ENCODE data around the gene S1PR4.

DNA sequence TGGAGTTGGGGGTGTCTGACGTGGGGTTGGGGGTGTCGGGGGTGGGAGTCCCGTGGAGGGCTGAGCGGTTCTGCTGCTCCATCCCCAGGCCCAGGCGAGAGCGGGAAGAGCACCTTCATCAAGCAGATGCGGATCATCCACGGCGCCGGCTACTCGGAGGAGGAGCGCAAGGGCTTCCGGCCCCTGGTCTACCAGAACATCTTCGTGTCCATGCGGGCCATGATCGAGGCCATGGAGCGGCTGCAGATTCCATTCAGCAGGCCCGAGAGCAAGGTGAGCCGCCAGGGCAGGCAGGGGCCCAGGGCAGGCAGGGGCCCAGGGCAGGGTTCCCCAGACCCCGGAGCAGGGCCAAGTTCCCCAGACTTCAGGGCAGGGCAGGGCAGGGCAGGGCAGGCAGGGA is 30.1 kb upstream of the S1PR4 start:
- TF ChIP-seq TEAD4 (IDR thresholded peaks at IDR 0.05) (no peak), CREB1 (IDR thresholded peaks at IDR 0.05; ENCODE audit: low read depth) (no peak), FOXM1 (IDR thresholded peaks at IDR 0.05; ENCODE audit: borderline replicate concordance, low read depth) (no peak), EP300 (IDR thresholded peaks at IDR 0.05; ENCODE audit: borderline replicate concordance) (no peak), CEBPB (IDR thresholded peaks at IDR 0.05) (no peak), ZBTB7A (IDR thresholded peaks at IDR 0.05; ENCODE audit: low read depth) (no peak), TAF1 (IDR thresholded peaks at IDR 0.05; ENCODE audit: low read depth) (no peak), NFIC (IDR thresholded peaks at IDR 0.05) (no peak)
- TF ChIP-seq, protein P1, sequence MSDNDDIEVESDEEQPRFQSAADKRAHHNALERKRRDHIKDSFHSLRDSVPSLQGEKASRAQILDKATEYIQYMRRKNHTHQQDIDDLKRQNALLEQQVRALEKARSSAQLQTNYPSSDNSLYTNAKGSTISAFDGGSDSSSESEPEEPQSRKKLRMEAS (IDR thresholded peaks at IDR 0.05), result no peak
- TF ChIP-seq, protein P2, sequence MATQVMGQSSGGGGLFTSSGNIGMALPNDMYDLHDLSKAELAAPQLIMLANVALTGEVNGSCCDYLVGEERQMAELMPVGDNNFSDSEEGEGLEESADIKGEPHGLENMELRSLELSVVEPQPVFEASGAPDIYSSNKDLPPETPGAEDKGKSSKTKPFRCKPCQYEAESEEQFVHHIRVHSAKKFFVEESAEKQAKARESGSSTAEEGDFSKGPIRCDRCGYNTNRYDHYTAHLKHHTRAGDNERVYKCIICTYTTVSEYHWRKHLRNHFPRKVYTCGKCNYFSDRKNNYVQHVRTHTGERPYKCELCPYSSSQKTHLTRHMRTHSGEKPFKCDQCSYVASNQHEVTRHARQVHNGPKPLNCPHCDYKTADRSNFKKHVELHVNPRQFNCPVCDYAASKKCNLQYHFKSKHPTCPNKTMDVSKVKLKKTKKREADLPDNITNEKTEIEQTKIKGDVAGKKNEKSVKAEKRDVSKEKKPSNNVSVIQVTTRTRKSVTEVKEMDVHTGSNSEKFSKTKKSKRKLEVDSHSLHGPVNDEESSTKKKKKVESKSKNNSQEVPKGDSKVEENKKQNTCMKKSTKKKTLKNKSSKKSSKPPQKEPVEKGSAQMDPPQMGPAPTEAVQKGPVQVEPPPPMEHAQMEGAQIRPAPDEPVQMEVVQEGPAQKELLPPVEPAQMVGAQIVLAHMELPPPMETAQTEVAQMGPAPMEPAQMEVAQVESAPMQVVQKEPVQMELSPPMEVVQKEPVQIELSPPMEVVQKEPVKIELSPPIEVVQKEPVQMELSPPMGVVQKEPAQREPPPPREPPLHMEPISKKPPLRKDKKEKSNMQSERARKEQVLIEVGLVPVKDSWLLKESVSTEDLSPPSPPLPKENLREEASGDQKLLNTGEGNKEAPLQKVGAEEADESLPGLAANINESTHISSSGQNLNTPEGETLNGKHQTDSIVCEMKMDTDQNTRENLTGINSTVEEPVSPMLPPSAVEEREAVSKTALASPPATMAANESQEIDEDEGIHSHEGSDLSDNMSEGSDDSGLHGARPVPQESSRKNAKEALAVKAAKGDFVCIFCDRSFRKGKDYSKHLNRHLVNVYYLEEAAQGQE (IDR thresholded peaks at IDR 0.05; ENCODE audit: low read depth), result no peak
- TF ChIP-seq, protein P3, sequence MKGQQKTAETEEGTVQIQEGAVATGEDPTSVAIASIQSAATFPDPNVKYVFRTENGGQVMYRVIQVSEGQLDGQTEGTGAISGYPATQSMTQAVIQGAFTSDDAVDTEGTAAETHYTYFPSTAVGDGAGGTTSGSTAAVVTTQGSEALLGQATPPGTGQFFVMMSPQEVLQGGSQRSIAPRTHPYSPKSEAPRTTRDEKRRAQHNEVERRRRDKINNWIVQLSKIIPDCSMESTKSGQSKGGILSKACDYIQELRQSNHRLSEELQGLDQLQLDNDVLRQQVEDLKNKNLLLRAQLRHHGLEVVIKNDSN (IDR thresholded peaks at IDR 0.05), result no peak

Measured in Ishikawa (cell line).